IPS-NIHi7 (cell line): ENCODE data around the gene AP3D1.
A peak's percentile ranks its signal among the peaks of the same experiment; 100 is the strongest.

Source experiments
- DNase-seq: peaks from one replicate; pipeline ENCODE4 v3.0.0; 2012; ENCODE audit warnings: mixed read lengths; ENCODE audit errors: extremely low spot score

The AP3D1 gene

GRCh38 chr19:2181633-2181997 is 30.2 kb upstream of the AP3D1 start:
- DNase-seq = no peak

- DNase-seq = no peak
Observed at GRCh38 chr19:2180881-2181632, 29.7 kb upstream of the AP3D1 start.

- DNase-seq = no peak
Observed at GRCh38 chr19:2180114-2180513, 28.7 kb upstream of the AP3D1 start.

- DNase-seq = no peak
Observed at GRCh38 chr19:2179095-2179494, 27.7 kb upstream of the AP3D1 start.

- DNase-seq = no peak
Observed at GRCh38 chr19:2176337-2176994, 25.1 kb upstream of the AP3D1 start.

- DNase-seq = no peak
Observed at GRCh38 chr19:2175742-2176141, 24.4 kb upstream of the AP3D1 start.

- DNase-seq = no peak
Observed at GRCh38 chr19:2173767-2174577, 22.6 kb upstream of the AP3D1 start.

GRCh38 chr19:2173388-2173766 is 22.0 kb upstream of the AP3D1 start:
- DNase-seq = no peak

- DNase-seq = no peak
Observed at GRCh38 chr19:2171349-2172145, 20.2 kb upstream of the AP3D1 start.

GRCh38 chr19:2170987-2171348 is 19.6 kb upstream of the AP3D1 start:
- no peak for DNase-seq

GRCh38 chr19:2170219-2170618 is 18.9 kb upstream of the AP3D1 start:
- DNase-seq = no peak

GRCh38 chr19:2168619-2169424 is 17.5 kb upstream of the AP3D1 start:
- peak; percentile 67 for DNase-seq

GRCh38 chr19:2167896-2168618 is 16.7 kb upstream of the AP3D1 start:
- DNase-seq = no peak

GRCh38 chr19:2166741-2167738 is 15.7 kb upstream of the AP3D1 start:
- no peak for DNase-seq

- no peak for DNase-seq
Observed at GRCh38 chr19:2164020-2164998, 12.9 kb upstream of the AP3D1 start.

GRCh38 chr19:2160379-2160778 is 9.0 kb upstream of the AP3D1 start:
- DNase-seq = no peak

- DNase-seq = no peak
Observed at GRCh38 chr19:2157452-2157851, 6.1 kb upstream of the AP3D1 start.

- DNase-seq = no peak
Observed at GRCh38 chr19:2154587-2155075, 3.3 kb upstream of the AP3D1 start.
